SHP77 (cell line): ENCODE results near the gene RDH12.
"Not testable (repeated sequence)": the region's sequence is repeated elsewhere in the genome, so short reads cannot be mapped to it uniquely, and the experiment has no call there.

Experiments
- DNase-seq, 2 experiments: peaks; one replicate each; lab custom pipeline; 2025; lab: John Stamatoyannopoulos, UW

RDH12 gene

DNA sequence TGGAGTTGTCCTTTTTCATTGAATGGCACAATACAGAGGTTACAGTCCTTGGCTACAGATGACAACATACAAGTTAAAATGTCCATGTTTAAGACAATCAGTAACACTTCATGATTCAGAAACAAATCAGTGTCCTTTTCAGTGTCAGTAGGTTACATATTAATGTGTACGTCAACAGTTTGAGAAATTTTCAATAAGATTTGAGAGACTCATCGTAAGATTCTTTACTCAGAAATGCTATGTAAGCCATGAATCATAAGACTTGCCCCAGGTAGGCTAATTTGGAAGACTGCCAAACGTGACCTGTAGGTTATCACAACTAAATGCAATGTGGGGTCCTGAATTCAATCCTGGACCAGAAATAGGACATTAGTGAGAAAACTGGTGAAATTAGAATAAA is 3.5 kb downstream of the RDH12 start:
- DNase-seq = no peak

DNA sequence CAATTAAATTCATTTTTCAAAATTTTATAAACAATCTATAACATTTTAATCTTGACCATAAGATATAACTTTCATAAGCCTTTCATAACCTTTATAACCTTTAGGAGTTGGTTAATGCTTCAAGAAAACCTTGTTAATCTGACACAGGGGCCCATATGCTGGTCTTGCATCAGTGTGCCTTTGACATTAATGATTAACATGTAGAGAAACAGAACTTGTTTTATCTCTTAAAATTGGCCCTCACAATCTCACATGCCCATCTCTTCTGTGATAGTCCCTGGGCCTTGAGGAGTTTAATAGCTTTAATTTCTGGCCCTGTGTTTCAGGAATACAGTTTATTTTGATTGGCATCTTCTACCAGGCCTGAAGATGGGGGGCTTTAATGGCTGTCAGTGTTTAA is 7.7 kb downstream of the RDH12 start:
- DNase-seq = not testable (repeated sequence)

DNA sequence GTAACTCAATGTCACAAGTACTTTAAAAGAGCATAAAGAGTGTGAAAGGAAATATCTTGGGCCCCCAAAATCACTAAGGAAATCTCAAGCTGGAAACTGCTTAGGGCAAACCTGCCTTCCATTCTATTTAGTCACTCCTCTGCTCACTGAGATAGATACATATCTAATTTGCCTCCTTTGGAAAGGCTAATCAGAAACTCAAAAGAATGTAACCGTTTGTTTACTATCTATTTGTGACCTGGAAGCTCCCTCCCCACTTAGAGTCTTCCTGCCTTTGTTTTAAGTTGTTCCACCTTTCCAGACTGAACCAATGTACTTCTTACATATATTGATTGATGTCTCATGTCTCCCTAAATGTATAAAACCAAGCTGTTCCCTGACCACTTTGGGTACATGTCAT is 8.1 kb downstream of the RDH12 start:
- DNase-seq = not testable (repeated sequence)

DNA sequence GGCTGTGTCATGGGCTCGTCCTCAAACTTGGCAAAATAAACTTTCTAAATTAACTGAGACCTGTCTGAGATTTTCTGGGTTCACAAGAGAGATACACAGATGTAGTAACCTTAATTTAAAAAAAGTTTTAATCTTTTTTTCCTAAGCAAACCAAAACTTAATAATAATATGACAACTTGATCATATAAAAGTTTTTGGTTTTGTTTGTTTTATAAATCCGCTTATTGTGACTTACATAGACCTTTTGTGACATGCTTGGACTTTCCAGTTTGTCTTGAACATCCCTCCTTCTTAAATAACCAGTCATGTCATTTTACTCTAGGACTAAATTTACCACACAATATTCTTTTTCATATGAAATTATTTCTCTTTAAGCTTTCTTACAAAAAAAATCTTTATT is 8.5 kb downstream of the RDH12 start:
- DNase-seq = no peak

DNA sequence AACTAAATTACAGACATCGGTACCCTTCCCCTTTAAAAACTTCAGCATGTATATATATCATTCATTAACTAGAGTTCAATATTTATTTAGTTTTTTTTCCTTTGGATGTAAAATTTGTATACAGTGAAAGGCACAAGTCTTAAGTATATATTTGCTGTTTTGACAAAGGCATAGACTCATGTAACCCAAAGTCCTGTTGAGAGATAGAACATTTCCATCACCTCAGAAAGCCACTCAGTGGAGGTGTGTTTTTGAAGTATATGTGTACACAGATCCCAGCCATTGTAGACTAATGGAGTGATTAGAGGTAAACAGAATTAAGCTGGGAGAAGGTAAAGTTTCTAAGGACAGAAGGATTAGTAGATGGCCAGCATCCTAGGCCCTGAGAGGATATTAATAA is 15.4 kb downstream of the RDH12 start:
- no peak for DNase-seq

DNA sequence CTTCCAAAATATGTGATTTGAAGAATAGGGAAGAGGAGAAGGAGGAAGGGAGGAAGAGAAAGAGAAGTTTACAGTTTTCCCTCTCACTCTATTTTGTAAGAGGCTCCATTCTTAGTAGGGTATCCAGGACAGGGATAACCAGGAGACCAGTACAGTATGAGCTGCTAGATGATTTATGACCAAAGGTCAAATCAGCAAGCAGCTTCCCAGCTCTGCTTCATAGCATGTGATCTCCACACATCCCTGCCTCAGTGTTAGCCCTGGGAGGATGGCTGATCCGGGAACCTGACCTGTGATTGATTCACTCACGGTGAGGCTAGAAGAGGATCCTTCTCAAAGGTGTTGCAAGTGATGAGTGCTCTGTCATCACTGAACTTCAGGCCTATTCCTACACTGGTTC is 16.6 kb downstream of the RDH12 start:
- no peak for DNase-seq

DNA sequence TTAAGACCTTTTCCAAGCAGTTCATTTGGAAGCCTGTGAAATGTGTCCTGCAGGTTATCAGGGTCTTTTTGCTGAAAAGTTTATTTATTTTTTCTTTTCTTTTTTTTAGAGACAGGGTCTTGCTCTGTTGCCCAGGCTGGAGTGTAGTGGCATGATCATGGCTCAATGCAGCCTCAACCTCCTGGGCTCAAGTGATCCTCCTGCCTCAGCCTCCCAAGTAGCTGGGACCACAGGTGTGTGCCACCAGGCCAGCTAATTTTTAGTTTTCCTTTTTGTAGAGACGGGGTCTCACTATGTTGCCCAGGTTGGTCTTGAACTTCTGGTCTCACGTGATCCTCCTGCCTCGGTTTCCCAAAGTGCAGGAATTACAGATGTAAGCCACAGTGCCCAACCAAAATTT is 17.7 kb downstream of the RDH12 start:
- not testable (repeated sequence) for DNase-seq

DNA sequence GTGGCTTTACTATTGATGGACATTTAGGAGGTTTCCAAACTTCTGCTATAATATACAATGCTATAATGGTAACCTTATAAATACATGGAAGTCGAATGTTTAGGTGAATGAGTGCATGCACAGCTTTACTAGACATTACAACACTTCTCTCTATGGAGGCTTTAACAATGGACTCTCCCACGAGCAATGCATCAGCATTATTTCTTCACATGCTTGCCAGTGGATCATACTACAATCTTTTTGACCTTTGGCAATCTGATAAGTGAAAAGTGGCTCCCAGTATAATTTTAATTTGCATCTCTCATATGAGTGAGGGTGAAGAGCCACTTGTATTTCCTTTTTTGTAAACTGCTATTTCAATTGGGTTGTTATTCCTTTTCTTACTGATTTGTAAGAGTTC is 18.2 kb downstream of the RDH12 start:
- DNase-seq = no peak

DNA sequence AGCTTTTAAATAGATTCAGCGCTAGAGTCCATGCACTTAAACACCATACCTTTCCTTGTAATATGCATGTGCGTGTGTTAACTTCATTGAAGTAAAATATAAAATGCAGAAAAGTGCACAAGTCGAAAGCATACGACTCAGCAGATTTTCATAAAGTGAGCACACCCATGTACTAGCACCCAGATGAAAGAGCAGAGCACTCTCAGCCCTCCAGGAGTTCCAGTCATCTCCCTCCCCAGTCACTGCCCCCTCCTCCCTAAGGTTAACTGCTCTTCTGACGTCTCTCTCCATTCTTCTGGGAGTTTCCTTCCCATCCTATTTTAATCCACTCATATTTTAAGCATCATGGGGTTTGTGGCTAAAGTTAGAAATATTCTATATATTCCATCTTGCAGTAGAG is 20.2 kb downstream of the RDH12 start:
- no peak for DNase-seq

DNA sequence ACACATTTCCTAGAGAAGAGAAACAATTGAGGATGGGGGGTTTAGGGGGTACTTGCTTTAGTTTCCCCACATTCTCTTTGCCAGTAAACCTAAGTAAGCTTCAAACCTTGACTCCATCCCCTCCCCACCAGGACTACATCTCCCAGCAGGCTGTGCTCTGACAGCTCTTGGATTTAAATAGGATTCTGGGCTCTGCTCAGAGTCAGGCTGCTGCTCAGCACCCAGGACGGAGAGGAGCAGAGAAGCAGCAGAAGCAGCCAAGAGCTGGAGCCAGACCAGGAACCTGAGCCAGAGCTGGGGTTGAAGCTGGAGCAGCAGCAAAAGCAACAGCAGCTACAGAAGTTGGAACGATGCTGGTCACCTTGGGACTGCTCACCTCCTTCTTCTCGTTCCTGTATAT is 20.6 kb downstream of the RDH12 start:
- peak; percentile 36 to 48 for DNase-seq

DNA sequence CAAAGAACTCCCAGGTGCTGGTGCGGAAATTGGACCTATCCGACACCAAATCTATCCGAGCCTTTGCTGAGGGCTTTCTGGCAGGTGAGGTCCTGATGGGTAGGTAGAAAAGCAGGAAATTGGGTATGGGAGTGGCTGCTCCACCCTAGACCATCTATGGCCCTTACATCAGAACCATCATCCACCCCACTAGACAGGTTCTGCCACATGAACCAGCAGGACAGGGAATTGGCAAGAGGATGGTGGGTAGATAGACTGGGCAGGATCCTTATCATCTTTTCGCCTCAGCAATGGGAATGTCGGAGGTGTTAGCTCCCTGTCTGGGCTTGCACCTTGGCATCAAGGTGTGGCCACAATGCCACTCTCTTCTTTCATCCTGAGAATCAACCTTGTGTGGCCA is 23.5 kb downstream of the RDH12 start:
- DNase-seq = no peak

DNA sequence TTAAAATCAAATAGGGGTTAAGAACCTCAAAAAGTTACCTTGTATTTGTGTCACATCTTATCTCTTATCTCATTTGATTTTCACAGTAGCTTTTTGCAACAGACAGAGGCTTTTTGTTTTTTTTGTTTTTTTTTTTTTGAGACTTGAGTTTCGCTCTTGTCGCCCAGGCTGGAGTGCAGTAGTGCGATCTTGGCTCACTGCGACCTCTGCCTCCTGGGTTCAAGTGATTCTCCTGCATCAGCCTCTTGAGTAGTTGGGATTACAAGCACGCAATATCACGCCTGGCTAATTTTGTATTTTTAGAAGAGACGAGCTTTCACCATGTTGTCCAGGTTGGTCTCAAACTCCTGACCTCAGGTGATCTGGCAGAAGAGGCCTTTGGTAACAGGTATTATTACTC is 25.7 kb downstream of the RDH12 start:
- DNase-seq = no peak

DNA sequence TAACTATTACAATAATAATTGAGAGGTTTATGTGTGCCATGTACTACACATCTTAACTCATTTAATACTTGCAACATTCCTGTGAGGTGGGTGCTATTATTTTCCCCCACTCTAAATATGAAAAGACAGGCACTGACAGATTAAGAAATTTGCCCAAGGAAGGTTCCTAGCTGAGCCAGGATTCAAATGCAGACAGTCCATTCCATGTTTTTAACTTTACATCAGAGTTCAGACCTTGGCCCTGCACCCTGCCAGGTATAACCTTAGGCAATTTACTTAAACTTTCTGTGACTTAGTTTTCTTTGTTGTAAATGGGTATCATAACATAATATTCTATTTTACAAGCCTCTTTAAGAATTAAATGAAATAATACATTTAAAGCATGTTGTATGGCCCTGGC is 26.6 kb downstream of the RDH12 start:
- no peak for DNase-seq

DNA sequence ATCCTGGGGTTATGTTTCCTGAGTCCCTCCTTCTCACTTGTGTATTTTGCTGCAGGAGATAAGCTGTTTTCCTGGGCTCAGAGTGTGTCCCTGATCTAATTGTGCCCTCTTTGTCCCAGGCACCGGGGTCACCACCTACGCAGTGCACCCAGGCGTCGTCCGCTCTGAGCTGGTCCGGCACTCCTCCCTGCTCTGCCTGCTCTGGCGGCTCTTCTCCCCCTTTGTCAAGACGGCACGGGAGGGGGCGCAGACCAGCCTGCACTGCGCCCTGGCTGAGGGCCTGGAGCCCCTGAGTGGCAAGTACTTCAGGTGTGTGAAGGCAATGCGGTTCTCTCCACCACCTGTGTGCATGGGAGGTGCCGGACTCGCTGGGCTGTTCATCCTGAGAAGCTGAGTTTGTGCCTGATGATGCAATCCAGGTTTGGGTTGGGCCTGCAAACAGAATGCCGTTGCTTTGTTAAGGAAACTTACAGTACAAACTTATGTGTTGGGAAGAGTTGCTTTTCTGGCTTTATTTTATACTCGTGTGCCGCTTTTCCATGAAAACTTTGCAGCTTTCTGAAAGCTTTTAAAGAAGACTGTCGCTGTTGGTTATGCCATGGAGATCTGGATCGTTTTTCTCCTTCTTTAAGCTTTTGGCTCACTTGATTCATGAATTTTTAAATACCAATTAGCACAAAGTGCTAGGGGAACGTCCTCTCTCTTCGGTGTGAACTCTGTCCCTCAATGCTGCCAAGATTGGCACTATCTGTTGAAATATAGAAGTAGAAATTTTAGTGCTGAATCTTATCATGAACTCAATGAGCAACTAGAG is 27.6 kb downstream of the RDH12 start:
- DNase-seq = no peak

DNA sequence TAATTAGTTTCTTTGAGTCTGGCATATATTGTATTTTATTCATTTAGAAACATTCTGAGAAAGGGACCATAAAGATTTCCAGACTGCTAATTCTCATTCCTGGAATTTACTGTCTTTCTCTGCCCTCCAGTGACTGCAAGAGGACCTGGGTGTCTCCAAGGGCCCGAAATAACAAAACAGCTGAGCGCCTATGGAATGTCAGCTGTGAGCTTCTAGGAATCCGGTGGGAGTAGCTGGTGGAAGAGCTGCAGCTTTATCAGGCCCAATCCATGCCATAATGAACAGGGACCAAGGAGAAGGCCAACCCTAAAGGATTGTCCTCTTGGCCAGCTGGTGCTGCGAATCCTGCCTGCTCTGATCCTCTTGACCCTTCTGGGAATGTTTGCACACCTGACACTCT is 31.9 kb downstream of the RDH12 start:
- peak; percentile 59 to 62 for DNase-seq

DNA sequence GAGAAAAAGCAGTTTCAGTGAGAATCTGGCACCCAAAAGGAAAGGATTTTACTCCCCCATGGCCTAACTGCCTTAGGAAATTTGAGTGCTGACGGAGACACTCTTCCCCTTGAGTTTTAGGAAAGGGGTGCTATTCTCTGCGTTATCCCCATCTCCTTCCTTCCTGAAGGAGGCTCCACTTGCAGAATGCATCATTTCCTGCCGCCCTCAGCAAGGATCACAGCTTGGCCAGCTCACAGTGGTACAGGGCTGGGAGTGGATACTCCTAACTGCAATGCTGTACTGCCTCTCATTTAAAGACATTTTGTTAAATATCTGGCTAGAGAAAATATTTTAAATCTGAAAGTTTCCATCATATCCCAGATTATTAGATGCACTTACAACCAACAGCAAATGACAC is 33.0 kb downstream of the RDH12 start:
- no peak for DNase-seq

DNA sequence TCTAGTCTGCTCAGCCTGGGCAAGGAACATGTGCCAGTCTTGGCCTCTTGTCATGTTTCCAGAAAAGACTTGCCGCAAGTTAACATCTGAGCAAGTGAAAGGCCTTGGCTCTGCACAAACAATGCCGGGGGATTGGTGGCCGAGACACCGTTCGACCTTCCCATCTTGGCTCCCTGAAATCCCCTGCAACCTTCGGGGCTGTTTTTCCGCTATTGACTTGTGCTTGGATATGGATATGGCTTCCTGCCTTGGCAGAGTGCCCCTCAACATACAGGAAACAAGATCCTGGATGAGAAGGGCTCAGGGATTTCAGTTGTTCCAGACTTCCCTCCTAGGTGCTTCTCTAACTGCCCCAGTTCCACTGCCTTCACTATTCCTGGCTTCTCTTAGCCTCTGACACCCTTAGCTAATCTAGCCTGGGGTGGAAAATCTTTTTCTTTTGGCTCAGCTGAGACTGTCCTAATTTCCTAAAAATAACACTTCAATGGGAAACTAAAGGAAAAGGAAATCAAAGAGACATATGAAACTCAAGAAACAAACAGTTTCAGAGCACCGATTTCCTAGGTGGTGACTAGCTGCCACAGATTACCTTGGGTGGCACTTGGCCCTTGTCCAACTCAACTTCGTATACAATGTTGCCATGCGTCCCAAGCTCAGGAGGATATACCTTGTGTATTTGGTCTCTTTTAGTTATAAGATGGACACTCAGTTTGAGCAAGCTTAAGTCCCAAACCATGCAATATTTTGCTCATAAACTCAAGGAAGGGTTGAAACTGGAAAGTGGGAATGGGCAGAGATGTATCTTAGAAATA is 33.9 kb downstream of the RDH12 start:
- DNase-seq = no peak

DNA sequence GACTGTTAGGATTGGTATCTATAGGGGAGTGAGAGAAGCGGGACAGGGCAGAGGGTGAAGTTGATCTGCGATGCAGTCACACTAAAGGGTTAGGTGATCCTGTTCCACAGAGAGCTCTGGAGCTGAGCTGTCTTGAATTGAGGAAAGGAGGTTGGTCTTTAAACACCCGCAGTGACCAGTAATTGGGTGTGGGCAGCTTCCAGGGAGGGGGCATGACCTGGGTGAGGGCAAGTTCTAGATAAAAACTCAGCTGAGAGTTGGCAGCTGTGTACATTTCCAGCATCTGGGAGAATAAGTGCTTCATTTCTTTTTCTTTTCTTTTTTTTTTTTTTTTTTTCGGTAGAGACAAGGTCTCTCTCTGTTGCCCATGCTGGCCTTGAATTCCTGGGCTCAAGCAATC is 35.1 kb downstream of the RDH12 start:
- DNase-seq = no peak

DNA sequence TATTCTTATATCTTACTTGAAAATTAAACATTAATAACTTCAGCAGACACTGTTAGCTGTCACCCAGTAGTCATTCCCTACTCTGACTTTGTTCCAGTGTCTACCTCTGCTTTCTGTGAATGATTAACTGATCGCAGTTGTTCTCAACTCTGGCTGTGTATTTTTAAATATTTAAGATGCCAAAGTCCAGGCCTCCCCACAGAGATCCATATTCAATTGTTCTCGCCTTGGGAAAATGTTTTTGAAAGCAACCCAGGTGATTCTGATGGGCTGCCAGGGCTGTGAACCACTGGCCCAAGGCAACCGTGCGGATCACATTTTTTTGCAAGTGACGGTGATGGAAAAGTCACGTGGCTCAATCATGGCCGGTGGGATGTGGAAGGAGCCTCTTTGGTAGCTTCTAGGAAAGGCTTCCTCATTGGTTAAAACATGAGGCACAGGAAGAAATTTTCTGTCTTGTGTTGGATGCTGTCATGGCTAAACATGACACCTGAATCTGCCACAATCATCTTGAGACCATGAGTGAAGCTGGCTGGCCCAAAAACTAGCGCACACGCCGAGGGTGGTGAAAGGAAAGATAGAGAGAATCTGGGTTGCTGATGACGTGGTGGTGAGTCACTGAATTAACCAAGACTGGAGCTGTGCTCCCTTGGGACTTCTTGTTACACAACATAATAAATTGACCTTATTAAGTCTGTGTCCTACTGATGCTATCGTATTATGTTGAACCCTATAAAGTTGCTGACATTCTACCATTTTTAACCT is 37.2 kb downstream of the RDH12 start:
- DNase-seq = no peak

DNA sequence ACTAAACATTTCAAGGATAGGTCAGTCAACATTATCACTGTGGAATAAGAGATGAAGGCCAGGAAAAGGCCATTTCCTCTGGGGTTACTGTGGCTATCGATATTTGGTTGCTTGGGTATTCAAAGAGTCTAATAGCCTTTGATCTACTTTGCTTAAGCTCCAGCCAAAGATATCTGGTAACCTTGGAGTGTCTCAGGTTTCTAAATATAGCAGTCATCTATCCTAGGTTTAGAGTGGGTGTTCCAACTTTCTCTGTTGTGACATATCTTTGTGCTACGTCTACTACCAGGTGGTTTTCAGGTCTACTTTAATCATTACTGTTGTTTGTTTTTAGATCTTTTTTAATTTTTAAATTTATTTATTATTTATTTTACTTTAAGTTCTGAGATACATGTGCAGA is 42.4 kb downstream of the RDH12 start:
- DNase-seq = no peak

DNA sequence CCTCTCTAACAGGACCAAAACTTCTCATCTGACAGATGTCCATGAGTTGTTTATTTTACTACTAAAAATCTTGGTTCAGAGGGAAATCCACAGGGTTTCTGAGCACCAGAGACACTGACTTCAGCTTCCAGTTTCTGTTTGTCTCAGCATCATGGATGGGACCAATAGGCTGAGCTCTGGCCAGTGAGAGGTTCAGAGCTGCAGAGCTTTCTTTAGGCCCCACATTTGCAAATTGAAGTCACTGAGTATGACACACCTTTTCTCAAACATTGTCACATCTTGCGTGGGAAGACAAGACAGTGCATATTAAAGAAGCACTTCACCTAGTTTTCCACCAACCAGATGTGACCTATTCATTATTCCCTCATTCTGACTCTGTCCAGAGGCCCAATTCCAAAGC is 45.2 kb downstream of the RDH12 start:
- no peak for DNase-seq

DNA sequence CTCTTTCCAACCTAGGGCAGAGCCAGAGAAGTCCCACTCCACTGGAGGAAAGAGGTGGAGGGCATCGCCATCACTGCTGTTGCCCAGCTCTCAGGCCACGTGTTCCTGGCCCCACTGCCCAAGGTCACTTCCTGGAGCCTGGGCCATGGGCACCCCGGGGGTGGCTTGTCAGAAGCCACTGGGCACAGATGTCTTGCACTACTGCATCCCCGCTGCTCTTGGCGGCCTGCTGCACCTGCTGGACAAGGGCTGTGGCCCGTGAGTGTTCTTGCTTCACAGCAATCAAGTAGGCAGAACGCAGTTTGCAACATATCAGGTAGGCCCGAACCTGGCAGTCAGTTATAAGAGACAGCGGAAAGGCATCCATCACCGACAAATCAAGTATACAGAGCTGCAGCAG is 46.6 kb downstream of the RDH12 start:
- no peak for DNase-seq
